Pulmonary artery endothelial cell (primary cell): ENCODE measurements around the gene MIB1. TPM values are rescaled to one million over a fixed set of nuclear protein-coding genes. Genes with fewer than 3 reads are reported as not detected.

ENCODE experiments used
- total RNA-seq: library from RNA; depleted of rRNA; stranded (reverse); fragments of >200 nt; gene quantifications from 2 replicates; pipeline ENCODE4 v1.2.3, GENCODE V29; 2014

MIB1 gene
- total RNA-seq, 1 donor from 2014 or later, result 64.0 TPM

Other genes starting within 250 kb of the MIB1 start
- gene ESCO1, start 140.1 kb upstream of the MIB1 start, total RNA-seq, result 10.9 and 13.2 TPM in 2 replicates
- gene SNRPD1, start 128.5 kb upstream of the MIB1 start, total RNA-seq, result 46.8 and 56.7 TPM in 2 replicates
- 5.0 and 16.1 TPM in 2 replicates for gene ABHD3, start 36.0 kb upstream of the MIB1 start, total RNA-seq